Measurements from ENCODE around the gene PKD1.

DNA sequence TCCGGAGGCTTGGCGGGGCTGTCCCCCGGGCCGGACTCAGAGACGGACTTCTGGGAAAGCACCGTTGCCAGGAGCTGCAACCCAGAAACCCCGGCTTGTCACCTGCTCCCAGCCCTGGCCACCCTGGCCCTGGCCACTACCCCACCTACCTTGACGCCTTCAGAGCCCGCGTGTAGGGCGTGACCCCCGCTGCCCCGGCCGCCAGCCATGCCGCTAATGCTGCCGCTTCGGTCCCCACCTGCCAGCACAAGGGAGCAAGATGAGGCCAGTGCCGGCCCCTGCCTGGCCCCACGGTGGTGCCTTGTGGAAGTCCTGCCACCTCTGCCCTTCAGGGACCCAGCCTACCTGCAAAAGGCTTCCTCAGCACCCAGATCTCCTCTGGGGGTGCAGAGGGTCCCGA lies 49.3 kb upstream of the PKD1 start:
- TF ChIP-seq NFYB (CRISPR knock-in tag; IDR thresholded peaks at IDR 0.05) (no peak), RELA (CRISPR knock-in tag; IDR thresholded peaks at IDR 0.05) (no peak), SP2 (CRISPR knock-in tag; IDR thresholded peaks at IDR 0.05) (no peak), DPF2 (CRISPR knock-in tag; IDR thresholded peaks at IDR 0.05; ENCODE audit: borderline replicate concordance, low read depth) (no peak), EP300 (IDR thresholded peaks at IDR 0.05; ENCODE audit: low read depth in 2 of 2, low read length in 2 of 2) (no peak), EP300 (CRISPR knock-in tag; IDR thresholded peaks at IDR 0.05; ENCODE audit: borderline replicate concordance) (no peak)
- TF ChIP-seq, protein P1, sequence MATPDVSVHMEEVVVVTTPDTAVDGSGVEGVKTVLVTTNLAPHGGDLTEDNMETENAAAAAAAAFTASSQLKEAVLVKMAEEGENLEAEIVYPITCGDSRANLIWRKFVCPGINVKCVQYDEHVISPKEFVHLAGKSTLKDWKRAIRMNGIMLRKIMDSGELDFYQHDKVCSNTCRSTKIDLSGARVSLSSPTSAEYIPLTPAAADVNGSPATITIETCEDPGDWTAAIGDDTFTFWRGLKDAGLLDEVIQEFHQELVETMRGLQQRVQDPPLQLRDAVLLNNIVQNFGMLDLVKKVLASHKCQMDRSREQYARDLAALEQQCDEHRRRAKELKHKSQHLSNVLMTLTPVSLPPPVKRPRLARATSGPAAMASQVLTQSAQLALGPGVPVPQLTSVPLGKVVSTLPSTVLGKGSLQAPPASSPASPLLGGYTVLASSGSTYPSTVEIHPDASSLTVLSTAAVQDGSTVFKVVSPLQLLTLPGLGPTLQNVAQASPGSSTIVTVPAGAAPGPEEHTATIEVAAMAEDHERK (CRISPR knock-in tag; IDR thresholded peaks at IDR 0.05; ENCODE audit: low read depth) = no peak
- TF ChIP-seq, protein P2, sequence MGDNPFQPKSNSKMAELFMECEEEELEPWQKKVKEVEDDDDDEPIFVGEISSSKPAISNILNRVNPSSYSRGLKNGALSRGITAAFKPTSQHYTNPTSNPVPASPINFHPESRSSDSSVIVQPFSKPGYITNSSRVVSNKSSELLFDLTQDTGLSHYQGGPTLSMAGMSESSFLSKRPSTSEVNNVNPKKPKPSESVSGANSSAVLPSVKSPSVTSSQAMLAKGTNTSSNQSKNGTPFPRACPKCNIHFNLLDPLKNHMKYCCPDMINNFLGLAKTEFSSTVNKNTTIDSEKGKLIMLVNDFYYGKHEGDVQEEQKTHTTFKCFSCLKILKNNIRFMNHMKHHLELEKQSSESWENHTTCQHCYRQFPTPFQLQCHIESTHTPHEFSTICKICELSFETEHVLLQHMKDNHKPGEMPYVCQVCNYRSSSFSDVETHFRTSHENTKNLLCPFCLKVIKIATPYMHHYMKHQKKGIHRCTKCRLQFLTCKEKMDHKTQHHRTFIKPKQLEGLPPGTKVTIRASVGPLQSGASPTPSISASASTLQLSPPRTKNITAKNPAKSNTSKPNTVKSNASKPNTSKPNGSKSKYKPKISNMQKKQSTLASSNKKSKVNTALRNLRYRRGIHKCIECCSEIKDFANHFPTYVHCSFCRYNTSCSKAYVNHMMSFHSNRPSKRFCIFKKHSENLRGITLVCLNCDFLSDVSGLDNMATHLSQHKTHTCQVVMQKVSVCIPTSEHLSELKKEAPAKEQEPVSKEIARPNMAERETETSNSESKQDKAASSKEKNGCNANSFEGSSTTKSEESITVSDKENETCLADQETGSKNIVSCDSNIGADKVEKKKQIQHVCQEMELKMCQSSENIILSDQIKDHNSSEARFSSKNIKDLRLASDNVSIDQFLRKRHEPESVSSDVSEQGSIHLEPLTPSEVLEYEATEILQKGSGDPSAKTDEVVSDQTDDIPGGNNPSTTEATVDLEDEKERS (CRISPR knock-in tag; IDR thresholded peaks at IDR 0.05) = no peak
